Right lobe of liver (tissue), 6 donors: Measurements from ENCODE around the gene P2RX7. TPM values are rescaled to one million over a fixed set of nuclear protein-coding genes. Genes with fewer than 3 reads are reported as not detected.

Experiments used
- ATAC-seq, 4 donors: fragments of 200-7000 bp; cut with Tn5 transposase; one replicate each; pipeline ENCODE4 v1.9.1; 2020; ENCODE audit warnings: mild to moderate bottlenecking in 4 of 4, moderate library complexity in 4 of 4
- DNase-seq, 3 donors: peaks; one replicate each; pipeline ENCODE4 v3.0.0-alpha.2; 2020
- H3K27ac ChIP-seq, 3 donors: fragments of 200-600 bp; one replicate each; pipeline ENCODE4 v1.8.0; 2022
- H3K27me3 ChIP-seq, 2 donors: fragments of 200-600 bp; one replicate each; pipeline ENCODE4 v1.8.0; 2022
- H3K36me3 ChIP-seq, 4 donors: fragments of 200-600 bp; sonication (generic) in 1 of 4; one replicate each; pipeline versions ENCODE4 v1.5.1 to v1.8.0; 2017 to 2022; ENCODE audit warnings: control low read depth in 1 of 4
- H3K4me1 ChIP-seq, 4 donors: fragments of 200-600 bp; sonication (generic) in 1 of 4; one replicate each; pipeline versions ENCODE4 v1.5.1 to v1.8.0; 2017 to 2022; ENCODE audit warnings: control low read depth in 1 of 4
- H3K4me3 ChIP-seq, 3 donors: fragments of 200-600 bp; one replicate each; pipeline ENCODE4 v1.8.0; 2022
- H3K9me3 ChIP-seq, 4 donors: fragments of 200-600 bp; sonication (generic) in 1 of 4; one replicate each; pipeline versions ENCODE4 v1.5.1 to v1.8.0; 2017 to 2022; ENCODE audit warnings: control low read depth in 1 of 4
- CTCF ChIP-seq, 4 donors: fragments of 200-600 bp in 3 of 4; fragments of 450-650 bp in 1 of 4; IDR thresholded peaks; one replicate each; pipeline versions ENCODE4 v1.5.1 to v1.8.0; 2016 to 2022; ENCODE audit warnings: antibody characterized with exemption in 4 of 4, mild to moderate bottlenecking in 2 of 4
- POLR2A ChIP-seq: fragments of 450-650 bp; IDR thresholded peaks from one replicate; pipeline ENCODE4 v1.6.1; 2017; ENCODE audit warnings: antibody characterized with exemption, mild to moderate bottlenecking
- WGBS: methylation state at CpG from one replicate; pipeline ENCODE4 v1.1.6; 2018; ENCODE audit warnings: low coverage, low lambda C conversion rate; ENCODE audit not compliant: insufficient coverage; ENCODE audit errors: missing lambda C conversion rate; 5-methylcytosine and 5-hydroxymethylcytosine counted together
- intact Hi-C, 2 donors: fragments of 100-400 bp; cut with DNase I; formaldehyde crosslinking; loops; one replicate each; pipeline versions ENCODE4 v1.11.2 to v1.14.1; 2022
- small RNA-seq, 2 experiments: library from RNA; depleted of rRNA; stranded (forward); fragments of <200 nt; gene quantifications; one replicate each; pipeline ENCODE3, GENCODE V24; 2016
- total RNA-seq, 6 experiments: library from RNA; depleted of rRNA in 2 of 6; stranded (reverse); fragments of >200 nt in 2 of 6; fragmentation: NEBNext Ultra II Directional in 3 of 6; extraction: Animal tissue kit (Norgen Biotek cat#: 25700) in 3 of 6; gene quantifications; one replicate each; pipeline versions ENCODE4 v1.1.0 to v1.2.4, GENCODE V29; 2016 to 2023
- donor health status: DM: no; HTN: yes; CAD: no.
- donor health status: DM: no; HTN: no; CAD: no.
- donor health status: DM: no; HTN: no; CAD: no.
- donor health status: DM: no; HTN: yes; CAD: no.
- donor health status: DM: no; HTN: yes; CAD: no.

The P2RX7 gene
- total RNA-seq, 6 experiments from 2014 or later: 2.5 to 11.4 (median 3.4) TPM

DNA sequence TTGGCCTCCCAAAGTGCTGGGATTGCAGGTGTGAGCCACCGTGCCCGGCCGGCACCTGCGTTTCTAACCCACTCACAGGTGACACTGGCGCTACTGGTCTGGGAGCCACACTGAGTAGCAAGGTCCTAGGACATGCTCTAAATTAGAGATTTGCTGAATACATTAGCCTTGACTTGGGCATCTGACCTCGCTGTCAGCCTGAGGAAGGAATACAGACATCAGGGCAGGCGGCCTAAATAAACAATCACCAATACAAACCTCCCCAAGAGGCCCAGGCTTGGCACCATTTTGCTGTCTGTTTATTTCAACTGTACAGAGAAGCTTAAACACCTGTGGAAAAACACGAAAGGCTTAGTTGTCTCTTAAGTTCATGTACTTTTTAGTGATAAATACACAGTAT lies 104.7 kb downstream of the P2RX7 start:
- Histone ChIP-seq H3K27me3 (no peaks in the 10 kb centered on the region), H3K9me3 (no peaks in the 10 kb centered on the region), H3K4me3 (no peak overlapping the region), H3K27ac (peak overlapping the region in 1 of 3 donors; percentile 68), H3K36me3 (peaks cover 0 to 6% (median 3%) of the 10 kb centered on the region in 4 donors), H3K4me1 (peaks cover 0 to 30% (median 4%) of the 10 kb centered on the region in 4 donors)
- TF ChIP-seq POLR2A (no peak), CTCF (IDR thresholded peaks at IDR 0.05) (no peak)
- intact Hi-C loops: no loop called here
- ATAC-seq: peak; percentile 72 to 83 (median 77)
- WGBS: 37% methylated on average over 8 of the region's 8 CpGs
- DNase-seq: peak in 1 of 3 donors; percentile 74

Small RNA genes within 50 kb of the gene (small RNA-seq; reads per million reads assigned to genes)
- gene AC079602.1 (0 reads per million in 2 experiments), gene RF00156 (0 reads per million in 2 experiments), gene Z98941.1 (0 reads per million in 2 experiments)

Other genes with a start within 250 kb of the P2RX7 start
- 10 to 100 TPM; 10.7 to 26.6 (median 16.9) TPM for gene SPPL3, start 228.5 kb upstream of the P2RX7 start, total RNA-seq
- gene HNF1A, start 154.3 kb upstream of the P2RX7 start, total RNA-seq: 10 to 100 TPM in 5 of 6 experiments, 1 to 10 TPM in 1; 9.8 to 20.5 (median 19.0) TPM
- gene C12orf43, start 116.4 kb upstream of the P2RX7 start, total RNA-seq: 10 to 100 TPM in 2 of 6 experiments, 1 to 10 TPM in 4; 6.7 to 12.2 (median 8.8) TPM
- gene OASL, start 93.6 kb upstream of the P2RX7 start, total RNA-seq: 10 to 100 TPM in 2 of 6 experiments, 1 to 10 TPM in 4; 1.6 to 19.2 (median 4.1) TPM
- gene P2RX4, start 77.3 kb downstream of the P2RX7 start, total RNA-seq: 10 to 100 TPM; 11.5 to 79.7 (median 21.9) TPM
- 10 to 100 TPM; 20.6 to 31.8 (median 24.1) TPM for gene CAMKK2, start 163.8 kb downstream of the P2RX7 start, total RNA-seq
- 10 to 100 TPM; 40.7 to 68.8 (median 49.8) TPM for gene ANAPC5, start 219.5 kb downstream of the P2RX7 start, total RNA-seq